ENCODE data around the gene SF3A1. TPM values are rescaled to one million over a fixed set of nuclear protein-coding genes. Genes with fewer than 3 reads are reported as not detected.

The SF3A1 gene
- polyA plus RNA-seq, 1 donor from 2014 or later = 14.4 TPM

DNA sequence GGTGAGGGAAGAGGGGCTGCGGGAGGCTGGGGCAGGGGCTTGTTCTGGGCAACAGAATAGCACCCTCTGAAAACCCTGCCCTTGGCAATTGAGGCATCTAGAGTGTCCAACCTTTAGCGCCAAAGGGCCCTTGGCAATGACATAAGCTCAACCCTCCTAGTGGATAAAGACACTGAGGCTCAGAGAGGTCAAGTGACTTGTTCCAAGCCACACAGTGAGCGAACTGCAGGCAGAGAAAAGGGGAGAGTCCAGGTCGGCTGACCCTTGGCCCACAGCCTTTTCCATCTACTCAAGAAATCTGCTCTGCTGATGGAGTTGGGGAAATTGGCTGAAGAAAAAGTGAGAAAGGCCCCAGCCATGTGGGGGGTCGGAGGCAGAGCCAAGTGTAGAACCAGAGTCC, 43.0 kb upstream of the SF3A1 start:
- no peak overlapping the region for H3K27ac ChIP-seq (ENCODE audit: low read length)
- no peaks in the 10 kb centered on the region for H4K20me1 ChIP-seq (ENCODE audit: insufficient read depth)
- H3K4me3 ChIP-seq (ENCODE audit: low read length) = no peak overlapping the region

GRCh38 chr22:30398685-30399680, 42.3 kb upstream of the SF3A1 start:
- no peak overlapping the region for H3K4me3 ChIP-seq (ENCODE audit: low read length)
- H2AFZ ChIP-seq (ENCODE audit: low read depth, low read length) = no peak overlapping the region
- no peaks in the 10 kb centered on the region for H3K9me3 ChIP-seq (ENCODE audit: low read length)
- H3F3A ChIP-seq (ENCODE audit: insufficient read depth, low read length, poor library complexity, severe bottlenecking) = no peaks in the 10 kb centered on the region
- no peak overlapping the region for H3K9ac ChIP-seq (ENCODE audit: low read length)
- no peak overlapping the region for H3K27ac ChIP-seq (ENCODE audit: low read length)
- H4K20me1 ChIP-seq (ENCODE audit: insufficient read depth) = no peaks in the 10 kb centered on the region
- H3K79me2 ChIP-seq (replicated peaks; ENCODE audit: insufficient read depth, low read length) = no peaks in the 10 kb centered on the region
- peaks cover 18% of the 10 kb centered on the region for H3K27me3 ChIP-seq (ENCODE audit: insufficient read depth, low read depth, low read length)
- no peaks in the 10 kb centered on the region for H3K9me2 ChIP-seq (ENCODE audit: insufficient read depth, low read length)
- H3K36me3 ChIP-seq (ENCODE audit: insufficient read depth, low read length) = no peaks in the 10 kb centered on the region
- no peak overlapping the region for H3K4me2 ChIP-seq (ENCODE audit: low read length)
- TF ChIP-seq REST (IDR thresholded peaks at IDR 0.05; ENCODE audit: borderline replicate concordance) (no peak), EP300 (conservative IDR thresholded peaks at IDR 0.05; ENCODE audit: poor library complexity, severe bottlenecking) (no peak), RAD21 (conservative IDR thresholded peaks at IDR 0.05) (no peak), POLR2AphosphoS5 (IDR thresholded peaks at IDR 0.05) (no peak), TAF1 (IDR thresholded peaks at IDR 0.05; ENCODE audit: low read depth) (no peak), EZH2 (IDR thresholded peaks at IDR 0.05; ENCODE audit: borderline replicate concordance, insufficient read depth, low read length, poor library complexity, severe bottlenecking) (no peak), SMC3 (conservative IDR thresholded peaks at IDR 0.05; ENCODE audit: poor library complexity) (no peak), MXI1 (conservative IDR thresholded peaks at IDR 0.05; ENCODE audit: poor library complexity, severe bottlenecking) (no peak)

More for the DNA sequence above, 43.0 kb upstream of the SF3A1 start:
- H3K36me3 ChIP-seq (ENCODE audit: insufficient read depth, low read length) = no peaks in the 10 kb centered on the region
- H3K9me3 ChIP-seq (ENCODE audit: low read length) = no peaks in the 10 kb centered on the region
- H3K9ac ChIP-seq (ENCODE audit: low read length) = no peak overlapping the region
- no peaks in the 10 kb centered on the region for H3K79me2 ChIP-seq (replicated peaks; ENCODE audit: insufficient read depth, low read length)
- H3F3A ChIP-seq (ENCODE audit: insufficient read depth, low read length, poor library complexity, severe bottlenecking) = no peaks in the 10 kb centered on the region
- TF ChIP-seq POLR2AphosphoS5 (IDR thresholded peaks at IDR 0.05) = no peak
- no peak for TF ChIP-seq REST (IDR thresholded peaks at IDR 0.05; ENCODE audit: borderline replicate concordance)
- TF ChIP-seq TAF1 (IDR thresholded peaks at IDR 0.05; ENCODE audit: low read depth) = no peak
- TF ChIP-seq EZH2 (IDR thresholded peaks at IDR 0.05; ENCODE audit: borderline replicate concordance, insufficient read depth, low read length, poor library complexity, severe bottlenecking) = no peak
- TF ChIP-seq SMC3 (conservative IDR thresholded peaks at IDR 0.05; ENCODE audit: poor library complexity) = no peak
- no peak for TF ChIP-seq MXI1 (conservative IDR thresholded peaks at IDR 0.05; ENCODE audit: poor library complexity, severe bottlenecking)
- TF ChIP-seq EP300 (conservative IDR thresholded peaks at IDR 0.05; ENCODE audit: poor library complexity, severe bottlenecking) = no peak
- TF ChIP-seq, protein P1, sequence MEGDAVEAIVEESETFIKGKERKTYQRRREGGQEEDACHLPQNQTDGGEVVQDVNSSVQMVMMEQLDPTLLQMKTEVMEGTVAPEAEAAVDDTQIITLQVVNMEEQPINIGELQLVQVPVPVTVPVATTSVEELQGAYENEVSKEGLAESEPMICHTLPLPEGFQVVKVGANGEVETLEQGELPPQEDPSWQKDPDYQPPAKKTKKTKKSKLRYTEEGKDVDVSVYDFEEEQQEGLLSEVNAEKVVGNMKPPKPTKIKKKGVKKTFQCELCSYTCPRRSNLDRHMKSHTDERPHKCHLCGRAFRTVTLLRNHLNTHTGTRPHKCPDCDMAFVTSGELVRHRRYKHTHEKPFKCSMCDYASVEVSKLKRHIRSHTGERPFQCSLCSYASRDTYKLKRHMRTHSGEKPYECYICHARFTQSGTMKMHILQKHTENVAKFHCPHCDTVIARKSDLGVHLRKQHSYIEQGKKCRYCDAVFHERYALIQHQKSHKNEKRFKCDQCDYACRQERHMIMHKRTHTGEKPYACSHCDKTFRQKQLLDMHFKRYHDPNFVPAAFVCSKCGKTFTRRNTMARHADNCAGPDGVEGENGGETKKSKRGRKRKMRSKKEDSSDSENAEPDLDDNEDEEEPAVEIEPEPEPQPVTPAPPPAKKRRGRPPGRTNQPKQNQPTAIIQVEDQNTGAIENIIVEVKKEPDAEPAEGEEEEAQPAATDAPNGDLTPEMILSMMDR (IDR thresholded peaks at IDR 0.05; ENCODE audit: poor library complexity, severe bottlenecking) = no peak
- no peak for TF ChIP-seq RAD21 (conservative IDR thresholded peaks at IDR 0.05)
- H3K27me3 ChIP-seq (ENCODE audit: insufficient read depth, low read depth, low read length) = peaks cover 18% of the 10 kb centered on the region
- no peak overlapping the region for H3K4me2 ChIP-seq (ENCODE audit: low read length)
- H3K9me2 ChIP-seq (ENCODE audit: insufficient read depth, low read length) = no peaks in the 10 kb centered on the region
- no peak overlapping the region for H2AFZ ChIP-seq (ENCODE audit: low read depth, low read length)
